ENCODE results near the gene ZFAND6.

DNA sequence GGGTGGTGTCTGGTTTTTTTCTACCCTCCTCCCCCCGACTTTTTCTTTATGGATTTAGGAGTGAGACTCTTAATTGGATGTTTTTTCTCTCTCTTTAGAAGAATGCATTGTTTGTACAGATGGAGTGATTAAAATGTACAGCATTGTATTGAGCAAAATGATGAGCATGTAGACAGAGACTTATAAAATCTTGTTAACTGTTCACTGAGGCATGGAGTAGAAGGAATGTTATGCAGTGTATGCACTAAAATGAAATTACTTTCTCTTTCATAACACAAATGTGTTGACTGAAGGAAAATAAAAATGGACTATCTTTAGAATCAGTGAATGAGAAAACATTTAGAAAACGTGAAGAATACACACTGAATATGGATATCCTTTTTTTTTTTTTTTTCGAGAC lies 39.8 kb downstream of the ZFAND6 start:
- TF ChIP-seq POLR2A (IDR thresholded peaks at IDR 0.05; ENCODE audit: low read depth, low read length) (no peak), POLR2AphosphoS5 (IDR thresholded peaks at IDR 0.05; ENCODE audit: low read depth, low read length) (no peak), POU2F2 (IDR thresholded peaks at IDR 0.05; ENCODE audit: low read depth, low read length) (no peak)
